Glutamatergic neuron (in vitro differentiated cells): ENCODE data around the gene PAN3. TPM values are rescaled to one million over a fixed set of nuclear protein-coding genes. Genes with fewer than 3 reads are reported as not detected.

Experiments
- DNase-seq: peaks from one replicate; pipeline ENCODE4 v3.0.0; 2022
- H3K27ac Mint-ChIP-seq: one replicate; pipeline ENCODE4 v1.8.0; 2020; ENCODE audit warnings: mild to moderate bottlenecking, mixed read lengths, inconsistent platforms; ENCODE audit not compliant: unreplicated experiment
- H3K27me3 Mint-ChIP-seq: one replicate; pipeline ENCODE4 v1.8.0; 2020; ENCODE audit warnings: mild to moderate bottlenecking, moderate library complexity, mixed read lengths, inconsistent platforms; ENCODE audit not compliant: unreplicated experiment
- H3K36me3 Mint-ChIP-seq: one replicate; pipeline ENCODE4 v1.8.0; 2020; ENCODE audit warnings: mild to moderate bottlenecking, mixed read lengths, inconsistent platforms; ENCODE audit not compliant: unreplicated experiment
- H3K4me1 Mint-ChIP-seq: one replicate; pipeline ENCODE4 v1.8.0; 2020; ENCODE audit warnings: mild to moderate bottlenecking, low read depth, mixed read lengths, inconsistent platforms; ENCODE audit not compliant: unreplicated experiment
- H3K4me3 Mint-ChIP-seq: one replicate; pipeline ENCODE4 v1.8.0; 2020; ENCODE audit warnings: mild to moderate bottlenecking, mixed read lengths, inconsistent platforms; ENCODE audit not compliant: unreplicated experiment
- H3K9me3 Mint-ChIP-seq: one replicate; pipeline ENCODE4 v1.8.0; 2020; ENCODE audit warnings: mild to moderate bottlenecking, moderate library complexity, mixed read lengths, inconsistent platforms; ENCODE audit not compliant: unreplicated experiment
- total RNA-seq: library from RNA; stranded (reverse); fragmentation: NEBNext Ultra II Directional; extraction: Animal tissue kit (Norgen Biotek cat#: 25700); gene quantifications from one replicate; pipeline ENCODE4 v1.2.1, GENCODE V29; 2021; ENCODE audit not compliant: unreplicated experiment
- TF ChIP-seq, protein P1 (sequence below): fragments of 200-600 bp; sonication (generic); IDR thresholded peaks from one replicate; pipeline ENCODE4 v1.5.0; 2021; ENCODE audit not compliant: partially characterized antibody, unreplicated experiment

PAN3 gene
- total RNA-seq, 1 donor from 2014 or later, result 27.4 TPM

DNA sequence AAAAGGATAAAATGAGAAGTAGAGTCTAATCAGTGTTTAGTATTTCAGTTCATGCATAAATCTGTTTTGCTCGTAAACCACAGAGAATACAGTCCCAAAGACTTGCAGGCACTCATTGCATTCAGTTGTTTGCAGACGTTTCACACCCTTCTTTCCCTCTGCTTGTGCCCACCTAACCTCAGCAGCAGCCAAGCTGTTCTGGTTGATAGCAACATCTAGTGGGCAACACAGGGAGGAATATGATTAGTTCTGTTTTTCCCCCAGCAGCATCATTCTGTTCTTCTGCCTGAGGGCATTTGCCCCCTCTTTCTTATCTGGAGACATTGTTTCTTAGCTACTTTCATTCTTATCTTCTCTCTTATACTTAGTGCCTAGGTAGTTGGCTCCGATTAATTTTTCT lies 135.6 kb downstream of the PAN3 start:
- Mint-ChIP-seq H3K27me3 (no peaks in the 10 kb centered on the region), H3K4me3 (no peak overlapping the region), H3K27ac (no peak overlapping the region), H3K36me3 (no peaks in the 10 kb centered on the region), H3K4me1 (no peaks in the 10 kb centered on the region), H3K9me3 (no peaks in the 10 kb centered on the region)
- TF ChIP-seq, protein P1, sequence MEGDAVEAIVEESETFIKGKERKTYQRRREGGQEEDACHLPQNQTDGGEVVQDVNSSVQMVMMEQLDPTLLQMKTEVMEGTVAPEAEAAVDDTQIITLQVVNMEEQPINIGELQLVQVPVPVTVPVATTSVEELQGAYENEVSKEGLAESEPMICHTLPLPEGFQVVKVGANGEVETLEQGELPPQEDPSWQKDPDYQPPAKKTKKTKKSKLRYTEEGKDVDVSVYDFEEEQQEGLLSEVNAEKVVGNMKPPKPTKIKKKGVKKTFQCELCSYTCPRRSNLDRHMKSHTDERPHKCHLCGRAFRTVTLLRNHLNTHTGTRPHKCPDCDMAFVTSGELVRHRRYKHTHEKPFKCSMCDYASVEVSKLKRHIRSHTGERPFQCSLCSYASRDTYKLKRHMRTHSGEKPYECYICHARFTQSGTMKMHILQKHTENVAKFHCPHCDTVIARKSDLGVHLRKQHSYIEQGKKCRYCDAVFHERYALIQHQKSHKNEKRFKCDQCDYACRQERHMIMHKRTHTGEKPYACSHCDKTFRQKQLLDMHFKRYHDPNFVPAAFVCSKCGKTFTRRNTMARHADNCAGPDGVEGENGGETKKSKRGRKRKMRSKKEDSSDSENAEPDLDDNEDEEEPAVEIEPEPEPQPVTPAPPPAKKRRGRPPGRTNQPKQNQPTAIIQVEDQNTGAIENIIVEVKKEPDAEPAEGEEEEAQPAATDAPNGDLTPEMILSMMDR, result no peak
- no peak for DNase-seq

DNA sequence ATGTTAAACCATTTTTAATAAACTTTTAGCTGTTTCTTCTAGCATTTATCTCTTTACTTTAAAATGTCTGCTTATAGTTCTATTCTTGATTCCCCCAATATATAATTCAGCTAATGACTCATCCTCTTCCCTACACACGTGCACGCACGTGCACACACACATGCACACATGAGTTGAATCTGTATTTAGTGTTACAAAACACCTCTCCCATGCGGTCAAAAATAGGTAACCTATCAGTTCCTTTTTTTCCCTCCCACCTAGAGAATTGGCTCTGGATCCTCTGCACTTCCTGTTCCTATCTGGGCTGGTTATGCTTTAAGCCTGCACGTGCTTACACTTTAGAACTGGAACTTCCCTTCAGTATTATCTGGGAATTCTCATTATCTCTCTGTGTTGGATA lies 144.1 kb downstream of the PAN3 start:
- Mint-ChIP-seq H3K4me3 (no peak overlapping the region), H3K27ac (no peak overlapping the region), H3K4me1 (no peaks in the 10 kb centered on the region), H3K36me3 (no peaks in the 10 kb centered on the region), H3K9me3 (no peaks in the 10 kb centered on the region), H3K27me3 (no peaks in the 10 kb centered on the region)
- DNase-seq, result no peak
- TF ChIP-seq, protein P1, result no peak

DNA sequence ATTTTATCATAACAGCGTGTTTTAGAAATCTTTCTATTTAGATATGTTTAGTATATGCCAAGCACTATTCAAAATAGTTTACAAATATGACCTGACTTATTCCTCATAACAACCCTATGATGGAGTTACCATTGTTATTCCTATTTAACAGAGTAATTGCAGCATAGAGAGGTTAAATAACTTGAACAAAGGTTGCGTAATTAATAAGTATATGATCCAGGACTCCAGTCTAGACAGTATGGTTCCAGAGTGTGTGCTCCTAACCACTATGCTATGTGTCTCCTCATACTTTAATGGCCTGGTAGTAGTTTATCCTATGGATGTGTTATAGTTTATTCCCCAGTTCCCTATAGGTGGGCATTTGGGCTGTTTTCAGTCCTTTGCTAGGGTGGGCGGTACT lies 145.3 kb downstream of the PAN3 start:
- H3K9me3 Mint-ChIP-seq, result no peaks in the 10 kb centered on the region
- H3K4me3 Mint-ChIP-seq, result no peak overlapping the region
- H3K36me3 Mint-ChIP-seq, result no peaks in the 10 kb centered on the region
- no peak for DNase-seq
- no peaks in the 10 kb centered on the region for H3K4me1 Mint-ChIP-seq
- H3K27ac Mint-ChIP-seq, result no peak overlapping the region
- no peaks in the 10 kb centered on the region for H3K27me3 Mint-ChIP-seq
- TF ChIP-seq, protein P1, result no peak

DNA sequence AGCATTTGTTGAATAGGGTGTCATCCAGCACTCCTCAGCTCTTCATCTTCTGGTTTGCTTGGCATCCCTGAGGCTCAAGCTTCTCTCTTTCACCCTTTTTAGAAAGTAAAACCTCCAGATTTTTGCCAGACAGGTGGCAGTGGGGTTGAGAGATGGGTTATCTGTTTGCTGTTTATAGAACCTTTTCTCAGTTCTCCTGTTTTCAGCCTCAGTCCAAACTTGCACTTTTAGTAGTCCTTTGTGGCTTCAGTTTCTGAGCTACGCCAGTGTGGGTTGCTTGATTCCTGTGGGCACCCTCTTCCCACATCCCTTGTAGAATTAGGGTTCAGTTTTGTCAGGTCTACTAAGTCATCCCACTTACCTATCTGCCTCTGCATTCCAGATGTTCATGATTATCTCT lies 147.9 kb downstream of the PAN3 start:
- Mint-ChIP-seq H3K4me3 (no peak overlapping the region), H3K4me1 (no peaks in the 10 kb centered on the region), H3K36me3 (no peaks in the 10 kb centered on the region), H3K27ac (no peak overlapping the region), H3K27me3 (no peaks in the 10 kb centered on the region), H3K9me3 (no peaks in the 10 kb centered on the region)
- no peak for DNase-seq
- TF ChIP-seq, protein P1, result no peak

DNA sequence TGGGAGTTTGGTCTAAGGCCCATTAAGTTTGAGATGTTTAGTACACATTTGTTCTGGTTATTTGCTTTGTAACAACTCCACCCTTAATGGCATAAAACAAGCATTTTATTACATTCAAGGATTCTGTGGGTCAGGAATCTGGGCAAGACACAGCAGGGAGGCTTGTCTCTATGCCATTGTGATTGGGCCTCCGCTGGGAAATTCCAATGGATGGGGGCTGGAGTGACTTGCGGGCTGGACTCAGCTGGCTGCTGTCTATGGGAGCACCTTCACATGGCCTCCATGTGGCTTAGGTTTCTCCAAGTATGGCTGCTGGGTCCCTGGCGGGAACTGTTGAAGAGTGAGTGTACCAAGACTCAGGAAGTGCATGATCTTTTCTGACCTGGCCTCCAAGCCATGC lies 159.0 kb downstream of the PAN3 start:
- H3K4me1 Mint-ChIP-seq, result no peaks in the 10 kb centered on the region
- no peak overlapping the region for H3K27ac Mint-ChIP-seq
- no peaks in the 10 kb centered on the region for H3K27me3 Mint-ChIP-seq
- H3K9me3 Mint-ChIP-seq, result peaks cover 4% of the 10 kb centered on the region
- H3K4me3 Mint-ChIP-seq, result no peak overlapping the region
- no peaks in the 10 kb centered on the region for H3K36me3 Mint-ChIP-seq
- DNase-seq, result no peak
- TF ChIP-seq, protein P1, result no peak
